Astrocyte (in vitro differentiated cells and primary cell): Measurements from ENCODE around the gene LMAN2L.

Experiments used
- EZH2 ChIP-seq: IDR thresholded peaks from 2 replicates; pipeline ENCODE4 v1.6.1; 2012; ENCODE audit warnings: mild to moderate bottlenecking, low read length, inconsistent platforms; ENCODE audit not compliant: insufficient read depth
- TF ChIP-seq, protein P1 (sequence below): IDR thresholded peaks from 2 replicates; pipeline ENCODE4 v1.5.1; 2011; ENCODE audit warnings: low read depth, mild to moderate bottlenecking, inconsistent platforms, low read length, moderate library complexity; ENCODE audit not compliant: insufficient read depth

DNA sequence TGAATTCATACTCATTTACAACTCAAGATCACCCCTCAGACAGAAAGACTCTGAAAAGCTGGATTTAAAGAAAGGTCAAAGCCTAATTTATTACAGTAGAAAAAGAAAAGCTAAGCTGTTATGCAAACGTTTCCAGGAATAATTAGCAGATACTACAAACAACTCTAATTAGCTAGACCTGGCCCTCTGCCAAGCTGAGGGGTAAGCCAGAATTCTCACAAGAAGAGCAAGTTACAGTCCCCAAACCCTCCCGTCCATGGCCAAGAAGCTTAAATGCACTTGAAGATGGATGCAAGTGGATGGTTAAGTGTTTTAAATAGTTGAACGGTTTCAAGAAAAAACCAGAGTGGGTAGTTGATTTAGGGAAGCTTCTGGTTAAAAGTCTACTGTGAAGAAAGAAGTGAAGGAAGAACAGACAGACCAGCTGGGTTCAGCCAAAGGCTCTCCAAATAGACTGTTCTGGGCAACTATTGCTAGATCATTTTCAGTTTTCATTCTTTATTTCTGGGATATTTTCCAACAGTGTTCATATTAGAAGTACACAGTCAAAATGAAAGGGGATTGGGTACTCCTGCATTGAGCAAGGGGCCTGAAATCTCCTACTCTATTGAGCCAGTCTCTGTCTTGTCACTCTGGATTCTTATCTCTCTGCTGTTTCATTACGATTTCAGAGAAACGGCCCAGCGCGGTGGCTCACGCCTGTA lies 4.8 kb downstream of the LMAN2L start:
- TF ChIP-seq, protein P1, sequence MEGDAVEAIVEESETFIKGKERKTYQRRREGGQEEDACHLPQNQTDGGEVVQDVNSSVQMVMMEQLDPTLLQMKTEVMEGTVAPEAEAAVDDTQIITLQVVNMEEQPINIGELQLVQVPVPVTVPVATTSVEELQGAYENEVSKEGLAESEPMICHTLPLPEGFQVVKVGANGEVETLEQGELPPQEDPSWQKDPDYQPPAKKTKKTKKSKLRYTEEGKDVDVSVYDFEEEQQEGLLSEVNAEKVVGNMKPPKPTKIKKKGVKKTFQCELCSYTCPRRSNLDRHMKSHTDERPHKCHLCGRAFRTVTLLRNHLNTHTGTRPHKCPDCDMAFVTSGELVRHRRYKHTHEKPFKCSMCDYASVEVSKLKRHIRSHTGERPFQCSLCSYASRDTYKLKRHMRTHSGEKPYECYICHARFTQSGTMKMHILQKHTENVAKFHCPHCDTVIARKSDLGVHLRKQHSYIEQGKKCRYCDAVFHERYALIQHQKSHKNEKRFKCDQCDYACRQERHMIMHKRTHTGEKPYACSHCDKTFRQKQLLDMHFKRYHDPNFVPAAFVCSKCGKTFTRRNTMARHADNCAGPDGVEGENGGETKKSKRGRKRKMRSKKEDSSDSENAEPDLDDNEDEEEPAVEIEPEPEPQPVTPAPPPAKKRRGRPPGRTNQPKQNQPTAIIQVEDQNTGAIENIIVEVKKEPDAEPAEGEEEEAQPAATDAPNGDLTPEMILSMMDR, result no peak
- no peak for TF ChIP-seq EZH2
